Left kidney (tissue), 2 donors: Measurements from ENCODE around the gene EFNB2. TPM values are rescaled to one million over a fixed set of nuclear protein-coding genes. Genes with fewer than 3 reads are reported as not detected.

Experiments used
- DNase-seq: peaks from one replicate; pipeline ENCODE4 v3.0.0-alpha.2; 2013
- polyA plus RNA-seq: library from polyadenylated mRNA; unstranded; fragments of 120-200 nt; gene quantifications from one replicate; pipeline ENCODE4 v1.2.1, GENCODE V29; 2013; ENCODE audit not compliant: insufficient read length

Gene EFNB2
- polyA plus RNA-seq, 1 donor: 140 TPM

DNA sequence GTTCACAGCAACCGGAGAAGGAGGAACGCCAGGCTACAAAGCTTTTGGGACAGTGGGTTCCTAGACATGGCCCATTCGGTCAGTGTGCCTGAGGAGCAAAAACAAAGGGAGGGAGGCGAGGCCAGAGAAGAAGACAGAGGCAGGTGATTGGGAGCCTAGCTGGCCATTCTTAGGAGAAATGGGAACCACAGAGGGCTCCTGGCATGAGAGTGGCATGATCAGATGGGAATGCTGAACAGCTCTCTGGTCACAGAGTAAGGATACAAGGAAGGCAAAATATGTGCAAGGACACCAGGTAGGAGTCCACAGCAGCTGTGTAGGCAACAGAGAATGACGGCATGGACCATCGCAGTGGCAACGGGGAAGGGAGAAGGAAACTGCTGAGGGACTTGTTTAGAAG lies 82.4 kb downstream of the EFNB2 start:
- DNase-seq: no peak

DNA sequence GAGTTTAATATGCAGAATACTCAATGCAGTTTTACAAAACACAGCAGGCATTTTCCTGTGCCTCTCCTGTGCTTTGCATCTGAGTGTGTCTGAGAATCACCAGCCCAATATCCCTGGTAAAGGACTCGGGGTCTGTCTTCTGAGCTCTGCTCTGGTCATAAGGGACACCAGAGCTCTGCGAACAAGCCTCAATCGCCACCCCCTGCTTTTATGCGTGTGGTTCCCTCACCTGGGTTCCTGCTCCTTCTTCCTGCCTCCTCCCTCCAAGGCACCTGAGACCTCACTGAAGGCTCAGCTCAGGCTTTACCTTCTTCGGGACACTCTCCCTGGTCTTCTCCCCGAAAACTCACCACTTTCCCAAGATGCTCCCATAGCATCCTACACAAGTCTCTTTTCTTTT lies 84.5 kb downstream of the EFNB2 start:
- DNase-seq: no peak

DNA sequence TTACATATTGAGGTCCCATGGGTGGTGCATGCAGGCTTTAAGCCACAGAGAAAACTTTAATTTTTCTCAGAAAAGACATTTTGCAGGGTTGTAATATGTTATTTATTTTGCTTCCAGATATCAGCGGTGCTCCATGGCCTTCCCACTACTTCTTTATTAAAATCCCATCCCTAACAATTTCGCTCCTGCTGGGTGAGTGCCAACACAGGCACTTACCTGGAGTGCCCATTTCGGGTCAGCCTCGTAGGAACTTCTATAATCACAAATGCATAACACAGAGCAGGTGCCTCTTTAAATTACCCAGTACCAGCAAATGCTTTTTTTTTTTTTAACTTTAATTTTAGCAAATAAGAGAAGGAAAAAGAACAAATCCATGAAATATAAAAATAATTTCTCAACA lies 86.4 kb downstream of the EFNB2 start:
- no peak for DNase-seq

DNA sequence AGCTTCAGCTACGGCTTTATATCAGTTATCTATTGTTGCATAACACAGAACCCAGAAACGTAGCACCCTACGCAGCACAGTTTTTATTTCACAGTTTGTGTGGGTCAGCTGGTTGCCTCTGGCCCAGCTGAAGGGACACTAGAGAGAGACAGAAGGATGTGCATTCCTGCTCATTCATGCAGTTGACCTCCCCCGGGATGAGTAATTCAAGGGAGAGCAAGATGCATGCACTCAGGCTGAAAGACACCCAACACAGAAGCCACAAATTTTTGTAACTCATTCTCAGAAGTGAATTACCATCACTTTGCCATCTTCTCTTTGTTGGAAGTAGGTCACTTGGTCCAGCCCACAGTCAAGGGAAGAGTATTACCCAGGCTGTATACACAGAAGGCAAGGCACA lies 89.5 kb downstream of the EFNB2 start:
- DNase-seq: no peak

DNA sequence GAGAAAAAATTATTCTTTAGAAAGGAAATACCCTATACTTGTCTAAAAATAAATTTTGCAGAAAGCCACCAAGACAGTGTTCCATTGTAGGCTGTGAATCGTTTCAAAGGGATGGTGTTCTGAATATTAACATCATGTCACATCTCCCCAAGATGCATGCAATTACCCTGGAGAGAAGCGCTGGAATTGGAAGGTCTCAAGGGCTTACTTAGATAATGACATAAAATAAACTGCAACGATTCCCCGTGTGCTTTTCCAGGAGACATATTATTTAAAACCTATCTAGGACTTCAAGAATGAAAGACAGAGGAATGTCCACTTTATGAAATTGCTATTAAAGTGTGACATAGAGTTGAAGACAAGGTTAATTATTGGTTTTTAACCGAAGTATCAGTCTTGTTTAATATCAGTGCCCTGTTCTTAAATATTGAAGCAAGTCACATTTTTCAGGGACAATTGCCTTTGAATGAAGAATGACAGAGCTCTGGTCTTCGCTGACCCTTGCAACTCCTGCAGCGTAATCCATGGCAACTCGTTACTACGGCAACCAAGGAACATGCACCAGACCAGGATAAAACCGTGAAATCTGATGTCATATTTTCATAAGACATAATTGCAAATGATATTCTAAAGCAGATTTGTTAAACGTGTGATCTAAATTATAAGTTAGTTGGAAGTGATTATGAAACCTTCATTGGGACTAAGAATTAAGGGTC lies 91.7 kb downstream of the EFNB2 start:
- no peak for DNase-seq

DNA sequence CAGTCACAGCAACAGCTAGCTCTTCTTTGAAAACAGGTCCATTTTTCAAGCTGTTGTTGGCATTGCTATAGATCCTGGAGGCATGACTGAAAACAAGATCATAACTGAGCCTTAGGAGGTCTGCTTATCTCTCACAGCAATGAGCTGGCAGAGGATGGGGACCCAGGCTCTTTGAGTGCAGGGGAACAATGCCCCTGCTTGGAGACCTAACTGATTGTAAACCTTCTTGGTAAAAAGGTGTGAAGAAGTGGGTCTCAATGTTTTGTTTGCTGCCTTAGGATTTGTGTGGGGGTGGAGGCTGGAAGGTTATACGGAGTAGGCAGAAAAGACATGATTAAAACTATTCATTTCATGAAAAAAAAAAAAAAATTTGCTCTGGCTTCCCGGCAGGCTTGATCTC lies 94.6 kb downstream of the EFNB2 start:
- no peak for DNase-seq

Other genes starting within 250 kb of the EFNB2 start
- 434 TPM for gene ARGLU1, start 32.5 kb upstream of the EFNB2 start, polyA plus RNA-seq